ENCODE measurements around the gene ARSI. TPM values are rescaled to one million over a fixed set of nuclear protein-coding genes. Genes with fewer than 3 reads are reported as not detected.

The ARSI gene
- total and polyA plus RNA-seq, 2 of the 13 experiments (the other 11 are each of a cell fraction or from before 2014, with no cell fraction given): 4.2 to 33.9 TPM

DNA sequence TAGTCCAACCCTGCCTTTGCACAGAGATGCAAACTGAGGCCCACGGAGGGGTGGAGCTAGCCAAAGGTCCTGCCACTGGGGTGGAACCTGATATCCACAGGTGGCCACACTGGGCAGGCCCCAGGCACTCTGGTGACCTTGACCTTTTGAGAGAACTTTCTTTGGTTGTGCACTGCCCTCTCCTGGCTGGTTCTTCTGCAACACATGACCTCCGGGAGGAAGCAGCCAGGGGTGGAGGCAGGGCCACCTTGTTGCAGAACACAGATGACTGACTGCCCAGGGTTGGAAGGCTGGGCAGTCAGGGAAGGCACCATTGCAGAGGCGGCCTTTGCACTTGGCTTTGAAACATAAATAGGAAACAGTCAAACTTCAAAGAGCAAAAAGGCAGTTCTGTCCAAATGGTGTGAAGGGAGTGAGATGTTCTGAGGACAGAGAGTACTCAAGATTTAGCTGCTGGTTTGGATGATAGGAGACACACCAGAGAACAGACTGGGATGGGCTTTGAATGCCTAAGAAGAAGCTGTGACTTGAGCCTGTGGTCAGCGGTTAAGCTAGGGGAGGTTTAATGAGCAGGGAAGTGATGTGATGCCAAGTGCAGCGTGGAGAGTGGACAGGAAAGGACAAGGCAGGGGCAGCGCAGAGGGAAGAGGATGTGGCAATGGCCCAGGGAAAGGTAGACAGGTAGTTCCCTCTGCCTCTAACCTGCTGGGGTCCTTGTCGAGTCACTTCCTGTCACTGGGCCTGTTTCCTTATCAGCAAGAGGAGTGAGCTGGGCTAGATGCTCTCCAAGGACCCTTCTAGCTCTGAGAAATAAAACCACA, 48.0 kb upstream of the ARSI start (continued):
- TF ChIP-seq, protein P1, sequence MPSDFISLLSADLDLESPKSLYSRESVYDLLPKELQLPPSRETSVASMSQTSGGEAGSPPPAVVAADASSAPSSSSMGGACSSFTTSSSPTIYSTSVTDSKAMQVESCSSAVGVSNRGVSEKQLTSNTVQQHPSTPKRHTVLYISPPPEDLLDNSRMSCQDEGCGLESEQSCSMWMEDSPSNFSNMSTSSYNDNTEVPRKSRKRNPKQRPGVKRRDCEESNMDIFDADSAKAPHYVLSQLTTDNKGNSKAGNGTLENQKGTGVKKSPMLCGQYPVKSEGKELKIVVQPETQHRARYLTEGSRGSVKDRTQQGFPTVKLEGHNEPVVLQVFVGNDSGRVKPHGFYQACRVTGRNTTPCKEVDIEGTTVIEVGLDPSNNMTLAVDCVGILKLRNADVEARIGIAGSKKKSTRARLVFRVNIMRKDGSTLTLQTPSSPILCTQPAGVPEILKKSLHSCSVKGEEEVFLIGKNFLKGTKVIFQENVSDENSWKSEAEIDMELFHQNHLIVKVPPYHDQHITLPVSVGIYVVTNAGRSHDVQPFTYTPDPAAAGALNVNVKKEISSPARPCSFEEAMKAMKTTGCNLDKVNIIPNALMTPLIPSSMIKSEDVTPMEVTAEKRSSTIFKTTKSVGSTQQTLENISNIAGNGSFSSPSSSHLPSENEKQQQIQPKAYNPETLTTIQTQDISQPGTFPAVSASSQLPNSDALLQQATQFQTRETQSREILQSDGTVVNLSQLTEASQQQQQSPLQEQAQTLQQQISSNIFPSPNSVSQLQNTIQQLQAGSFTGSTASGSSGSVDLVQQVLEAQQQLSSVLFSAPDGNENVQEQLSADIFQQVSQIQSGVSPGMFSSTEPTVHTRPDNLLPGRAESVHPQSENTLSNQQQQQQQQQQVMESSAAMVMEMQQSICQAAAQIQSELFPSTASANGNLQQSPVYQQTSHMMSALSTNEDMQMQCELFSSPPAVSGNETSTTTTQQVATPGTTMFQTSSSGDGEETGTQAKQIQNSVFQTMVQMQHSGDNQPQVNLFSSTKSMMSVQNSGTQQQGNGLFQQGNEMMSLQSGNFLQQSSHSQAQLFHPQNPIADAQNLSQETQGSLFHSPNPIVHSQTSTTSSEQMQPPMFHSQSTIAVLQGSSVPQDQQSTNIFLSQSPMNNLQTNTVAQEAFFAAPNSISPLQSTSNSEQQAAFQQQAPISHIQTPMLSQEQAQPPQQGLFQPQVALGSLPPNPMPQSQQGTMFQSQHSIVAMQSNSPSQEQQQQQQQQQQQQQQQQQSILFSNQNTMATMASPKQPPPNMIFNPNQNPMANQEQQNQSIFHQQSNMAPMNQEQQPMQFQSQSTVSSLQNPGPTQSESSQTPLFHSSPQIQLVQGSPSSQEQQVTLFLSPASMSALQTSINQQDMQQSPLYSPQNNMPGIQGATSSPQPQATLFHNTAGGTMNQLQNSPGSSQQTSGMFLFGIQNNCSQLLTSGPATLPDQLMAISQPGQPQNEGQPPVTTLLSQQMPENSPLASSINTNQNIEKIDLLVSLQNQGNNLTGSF (CRISPR knock-in tag; IDR thresholded peaks at IDR 0.05): no peak
- TF ChIP-seq, protein P2, sequence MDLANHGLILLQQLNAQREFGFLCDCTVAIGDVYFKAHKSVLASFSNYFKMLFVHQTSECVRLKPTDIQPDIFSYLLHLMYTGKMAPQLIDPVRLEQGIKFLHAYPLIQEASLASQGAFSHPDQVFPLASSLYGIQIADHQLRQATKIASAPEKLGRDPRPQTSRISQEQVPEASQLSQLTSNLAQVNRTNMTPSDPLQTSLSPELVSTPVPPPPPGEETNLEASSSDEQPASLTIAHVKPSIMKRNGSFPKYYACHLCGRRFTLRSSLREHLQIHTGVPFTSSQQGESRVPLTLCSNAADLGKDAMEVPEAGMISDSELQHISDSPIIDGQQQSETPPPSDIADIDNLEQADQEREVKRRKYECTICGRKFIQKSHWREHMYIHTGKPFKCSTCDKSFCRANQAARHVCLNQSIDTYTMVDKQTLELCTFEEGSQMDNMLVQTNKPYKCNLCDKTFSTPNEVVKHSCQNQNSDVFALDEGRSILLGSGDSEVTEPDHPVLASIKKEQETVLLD (CRISPR knock-in tag; IDR thresholded peaks at IDR 0.05; ENCODE audit: low read depth): no peak
- TF ChIP-seq, protein P3, sequence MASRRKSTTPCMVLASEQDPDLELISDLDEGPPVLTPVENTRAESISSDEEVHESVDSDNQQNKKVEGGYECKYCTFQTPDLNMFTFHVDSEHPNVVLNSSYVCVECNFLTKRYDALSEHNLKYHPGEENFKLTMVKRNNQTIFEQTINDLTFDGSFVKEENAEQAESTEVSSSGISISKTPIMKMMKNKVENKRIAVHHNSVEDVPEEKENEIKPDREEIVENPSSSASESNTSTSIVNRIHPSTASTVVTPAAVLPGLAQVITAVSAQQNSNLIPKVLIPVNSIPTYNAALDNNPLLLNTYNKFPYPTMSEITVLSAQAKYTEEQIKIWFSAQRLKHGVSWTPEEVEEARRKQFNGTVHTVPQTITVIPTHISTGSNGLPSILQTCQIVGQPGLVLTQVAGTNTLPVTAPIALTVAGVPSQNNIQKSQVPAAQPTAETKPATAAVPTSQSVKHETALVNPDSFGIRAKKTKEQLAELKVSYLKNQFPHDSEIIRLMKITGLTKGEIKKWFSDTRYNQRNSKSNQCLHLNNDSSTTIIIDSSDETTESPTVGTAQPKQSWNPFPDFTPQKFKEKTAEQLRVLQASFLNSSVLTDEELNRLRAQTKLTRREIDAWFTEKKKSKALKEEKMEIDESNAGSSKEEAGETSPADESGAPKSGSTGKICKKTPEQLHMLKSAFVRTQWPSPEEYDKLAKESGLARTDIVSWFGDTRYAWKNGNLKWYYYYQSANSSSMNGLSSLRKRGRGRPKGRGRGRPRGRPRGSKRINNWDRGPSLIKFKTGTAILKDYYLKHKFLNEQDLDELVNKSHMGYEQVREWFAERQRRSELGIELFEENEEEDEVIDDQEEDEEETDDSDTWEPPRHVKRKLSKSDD (CRISPR knock-in tag; IDR thresholded peaks at IDR 0.05; ENCODE audit: low read depth): no peak
- no peak for TF ChIP-seq ATF1 (CRISPR knock-in tag; IDR thresholded peaks at IDR 0.05)
- TF ChIP-seq ZNF549 (CRISPR knock-in tag; IDR thresholded peaks at IDR 0.05): no peak
- no peak for TF ChIP-seq ZNF775 (CRISPR knock-in tag; IDR thresholded peaks at IDR 0.05; ENCODE audit: borderline replicate concordance)
- TF ChIP-seq HDAC2 (CRISPR knock-in tag; IDR thresholded peaks at IDR 0.05): peak; percentile 84
- no peak for TF ChIP-seq RBFOX2 (IDR thresholded peaks at IDR 0.05; ENCODE audit: low read depth, low read length)
- TF ChIP-seq ZSCAN9 (CRISPR knock-in tag; IDR thresholded peaks at IDR 0.05; ENCODE audit: borderline replicate concordance): peak; percentile 75; the same call in 1 of the 2 replicates
- no peak for TF ChIP-seq ZNF224 (CRISPR knock-in tag; IDR thresholded peaks at IDR 0.05)
- TF ChIP-seq POGZ (CRISPR knock-in tag; IDR thresholded peaks at IDR 0.05): peak; percentile 50; the same call in 1 of the 2 replicates
- TF ChIP-seq ZNF746 (CRISPR knock-in tag; IDR thresholded peaks at IDR 0.05): no peak
- no peak for TF ChIP-seq MED8 (CRISPR knock-in tag; IDR thresholded peaks at IDR 0.05; ENCODE audit: insufficient replicate concordance)
- TF ChIP-seq YEATS4 (CRISPR knock-in tag; IDR thresholded peaks at IDR 0.05; ENCODE audit: borderline replicate concordance): no peak
- TF ChIP-seq REPIN1 (CRISPR knock-in tag; IDR thresholded peaks at IDR 0.05; ENCODE audit: borderline replicate concordance, low read depth): peak; percentile 92; the same call in 1 of the 2 replicates
- TF ChIP-seq, protein P4, sequence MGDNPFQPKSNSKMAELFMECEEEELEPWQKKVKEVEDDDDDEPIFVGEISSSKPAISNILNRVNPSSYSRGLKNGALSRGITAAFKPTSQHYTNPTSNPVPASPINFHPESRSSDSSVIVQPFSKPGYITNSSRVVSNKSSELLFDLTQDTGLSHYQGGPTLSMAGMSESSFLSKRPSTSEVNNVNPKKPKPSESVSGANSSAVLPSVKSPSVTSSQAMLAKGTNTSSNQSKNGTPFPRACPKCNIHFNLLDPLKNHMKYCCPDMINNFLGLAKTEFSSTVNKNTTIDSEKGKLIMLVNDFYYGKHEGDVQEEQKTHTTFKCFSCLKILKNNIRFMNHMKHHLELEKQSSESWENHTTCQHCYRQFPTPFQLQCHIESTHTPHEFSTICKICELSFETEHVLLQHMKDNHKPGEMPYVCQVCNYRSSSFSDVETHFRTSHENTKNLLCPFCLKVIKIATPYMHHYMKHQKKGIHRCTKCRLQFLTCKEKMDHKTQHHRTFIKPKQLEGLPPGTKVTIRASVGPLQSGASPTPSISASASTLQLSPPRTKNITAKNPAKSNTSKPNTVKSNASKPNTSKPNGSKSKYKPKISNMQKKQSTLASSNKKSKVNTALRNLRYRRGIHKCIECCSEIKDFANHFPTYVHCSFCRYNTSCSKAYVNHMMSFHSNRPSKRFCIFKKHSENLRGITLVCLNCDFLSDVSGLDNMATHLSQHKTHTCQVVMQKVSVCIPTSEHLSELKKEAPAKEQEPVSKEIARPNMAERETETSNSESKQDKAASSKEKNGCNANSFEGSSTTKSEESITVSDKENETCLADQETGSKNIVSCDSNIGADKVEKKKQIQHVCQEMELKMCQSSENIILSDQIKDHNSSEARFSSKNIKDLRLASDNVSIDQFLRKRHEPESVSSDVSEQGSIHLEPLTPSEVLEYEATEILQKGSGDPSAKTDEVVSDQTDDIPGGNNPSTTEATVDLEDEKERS (CRISPR knock-in tag; IDR thresholded peaks at IDR 0.05): no peak
